AG04449 (cell line): ENCODE data around the gene TARBP2.

Source experiments
- CTCF ChIA-PET: fragments of 350-600 bp; formaldehyde crosslinking; extraction: SDS; loops from one replicate; lab custom pipeline; 2021; ENCODE audit warnings: antibody characterized with exemption; lab: Yijun Ruan, JAX
- POLR2A ChIA-PET: fragments of 400-600, 350-600 bp; formaldehyde crosslinking; extraction: SDS; loops from one replicate; lab custom pipeline; 2020; ENCODE audit warnings: antibody characterized with exemption, inconsistent platforms; lab: Yijun Ruan, JAX
- DNase-seq: peaks from one replicate; pipeline ENCODE4 v3.0.0-alpha.2; 2010; ENCODE audit warnings: low read depth, low spot score
- H3K4me3 ChIP-seq: 2 replicates; pipeline ENCODE4 v1.5.1; 2011; ENCODE audit warnings: low read depth, mild to moderate bottlenecking, control low read depth, low read length
- TF ChIP-seq, protein P1 (sequence below): IDR thresholded peaks from one replicate; pipeline ENCODE4 v1.5.1; 2011; ENCODE audit warnings: mild to moderate bottlenecking, moderate library complexity, low read length, control low read depth, inconsistent platforms; ENCODE audit not compliant: insufficient read depth; ENCODE audit errors: missing control alignments

Gene TARBP2

DNA sequence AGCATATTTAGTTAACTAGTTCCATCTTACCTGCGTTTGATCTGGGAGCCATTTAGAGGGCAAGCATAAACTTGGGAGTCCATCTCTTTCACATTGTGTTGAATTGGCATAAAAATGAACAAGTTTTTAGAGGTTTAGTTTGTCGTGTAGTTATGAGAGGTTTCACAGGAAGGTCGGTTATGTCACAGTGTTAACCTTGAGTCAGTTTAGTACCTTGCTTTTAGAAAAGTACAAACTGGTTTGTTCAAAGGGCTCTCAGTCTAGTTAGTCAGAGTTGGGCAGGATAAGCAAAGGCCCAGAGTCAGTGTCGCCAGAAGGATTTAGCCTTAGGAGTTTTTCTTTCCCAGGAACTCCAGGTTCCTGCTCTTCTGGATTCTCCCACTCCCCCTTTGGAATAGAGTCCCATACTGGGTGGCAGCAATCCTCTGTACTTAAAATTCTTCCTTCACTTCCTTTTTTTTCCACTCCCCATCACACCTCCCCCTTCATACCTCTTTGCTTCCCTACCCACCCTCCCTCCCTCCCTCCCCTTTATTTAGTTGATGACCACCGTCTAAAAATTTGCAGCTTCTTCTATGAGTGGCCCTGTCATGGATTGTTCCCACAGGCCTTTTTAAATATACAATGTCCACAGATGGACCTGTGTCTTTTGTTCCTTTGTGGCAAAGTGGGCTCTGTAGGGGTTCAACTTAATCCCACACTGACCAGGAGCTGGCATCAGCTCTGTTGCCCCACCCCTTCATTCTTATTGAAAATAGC lies 37.1 kb upstream of the TARBP2 start:
- H3K4me3 ChIP-seq = no peak overlapping the region
- DNase-seq = no peak
- TF ChIP-seq, protein P1, sequence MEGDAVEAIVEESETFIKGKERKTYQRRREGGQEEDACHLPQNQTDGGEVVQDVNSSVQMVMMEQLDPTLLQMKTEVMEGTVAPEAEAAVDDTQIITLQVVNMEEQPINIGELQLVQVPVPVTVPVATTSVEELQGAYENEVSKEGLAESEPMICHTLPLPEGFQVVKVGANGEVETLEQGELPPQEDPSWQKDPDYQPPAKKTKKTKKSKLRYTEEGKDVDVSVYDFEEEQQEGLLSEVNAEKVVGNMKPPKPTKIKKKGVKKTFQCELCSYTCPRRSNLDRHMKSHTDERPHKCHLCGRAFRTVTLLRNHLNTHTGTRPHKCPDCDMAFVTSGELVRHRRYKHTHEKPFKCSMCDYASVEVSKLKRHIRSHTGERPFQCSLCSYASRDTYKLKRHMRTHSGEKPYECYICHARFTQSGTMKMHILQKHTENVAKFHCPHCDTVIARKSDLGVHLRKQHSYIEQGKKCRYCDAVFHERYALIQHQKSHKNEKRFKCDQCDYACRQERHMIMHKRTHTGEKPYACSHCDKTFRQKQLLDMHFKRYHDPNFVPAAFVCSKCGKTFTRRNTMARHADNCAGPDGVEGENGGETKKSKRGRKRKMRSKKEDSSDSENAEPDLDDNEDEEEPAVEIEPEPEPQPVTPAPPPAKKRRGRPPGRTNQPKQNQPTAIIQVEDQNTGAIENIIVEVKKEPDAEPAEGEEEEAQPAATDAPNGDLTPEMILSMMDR = no peak
- ChIA-PET POLR2A (interaction anchor here (1.3 kb wide), 2 partner anchors 10 to 18 kb away, joined by 4 read pairs; no protein-coding TSS in a partner anchor), CTCF (interaction anchor here (0.7 to 3.2 kb wide), 6 partner anchors 9 to 111 kb away, joined by 3 to 19 read pairs (median 5); no protein-coding TSS in a partner anchor)

DNA sequence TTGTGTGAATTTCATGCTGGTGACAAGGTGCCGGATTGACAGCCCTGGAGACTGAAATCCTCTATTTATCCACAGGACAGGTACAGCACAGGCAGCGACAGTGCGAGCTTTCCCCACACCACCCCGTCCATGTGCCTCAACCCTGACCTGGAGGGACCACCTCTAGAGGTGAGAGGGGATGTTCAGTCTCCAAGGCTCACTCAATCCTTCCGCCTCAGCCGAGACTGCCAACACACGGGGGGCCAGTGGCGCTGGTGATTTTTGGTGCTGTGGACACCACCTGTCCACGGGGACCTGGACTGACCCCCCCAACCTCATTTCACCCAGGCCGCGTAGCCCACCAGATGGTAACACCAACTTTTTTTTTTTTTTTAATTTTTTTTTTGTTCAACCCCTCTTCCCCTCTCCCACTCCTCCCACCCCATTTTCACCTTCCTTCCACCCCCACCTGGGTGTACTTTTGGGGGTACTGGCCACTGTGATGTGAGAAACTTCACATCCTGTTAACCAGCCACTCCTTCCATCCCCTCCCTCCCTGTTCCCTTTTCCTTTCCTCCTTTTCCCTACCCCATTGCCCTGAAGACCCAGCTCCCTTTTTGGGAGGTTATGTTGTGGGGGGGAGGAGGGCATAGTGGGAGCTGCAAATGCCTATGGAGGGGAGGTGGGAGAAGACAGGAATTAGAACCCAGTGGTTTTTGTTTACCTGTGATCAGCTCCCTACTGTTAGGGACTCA lies 36.2 kb upstream of the TARBP2 start:
- no peak for DNase-seq
- TF ChIP-seq, protein P1 = no peak
- CTCF ChIA-PET = interaction anchor here (0.9 to 3.2 kb wide), 8 partner anchors 10 to 112 kb away, joined by 3 to 19 read pairs (median 5); no protein-coding TSS in a partner anchor
- H3K4me3 ChIP-seq = no peak overlapping the region
- POLR2A ChIA-PET = interaction anchor here (1.3 kb wide), 2 partner anchors 11 to 17 kb away, joined by 4 read pairs; no protein-coding TSS in a partner anchor

GRCh38 chr12:53465679-53466078 lies 35.4 kb upstream of the TARBP2 start:
- TF ChIP-seq, protein P1 = no peak
- H3K4me3 ChIP-seq = no peak overlapping the region
- CTCF ChIA-PET = interaction anchor here (0.8 to 3.2 kb wide), 5 partner anchors 10 to 113 kb away, joined by 3 to 19 read pairs (median 4); no protein-coding TSS in a partner anchor
- no peak for DNase-seq
- POLR2A ChIA-PET = no interaction called here

DNA sequence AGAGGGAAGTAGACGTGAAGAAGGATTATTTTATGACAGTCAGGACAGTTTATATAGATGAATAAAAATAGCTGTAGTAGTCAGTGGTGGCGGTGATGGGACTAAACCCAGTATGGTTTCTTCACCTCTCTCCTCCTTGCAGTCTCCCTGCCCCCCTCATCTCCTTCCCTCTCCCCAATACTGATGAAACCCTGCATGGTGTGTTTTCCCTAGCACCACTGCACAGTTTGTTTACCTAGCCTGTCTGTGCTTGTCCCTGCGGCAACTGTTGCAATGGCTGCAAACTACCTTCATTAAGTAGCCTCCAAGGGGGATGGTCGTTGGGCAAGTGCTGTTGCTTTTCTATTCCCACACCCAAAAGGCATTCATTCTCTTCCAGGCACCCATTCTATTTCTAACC lies 34.4 kb upstream of the TARBP2 start:
- TF ChIP-seq, protein P1 = no peak
- DNase-seq = no peak
- ChIA-PET POLR2A (no interaction called here), CTCF (interaction anchor here (0.6 to 3.2 kb wide), 3 partner anchors 10 to 114 kb away, joined by 3 to 19 read pairs (median 11); no protein-coding TSS in a partner anchor)
- no peak overlapping the region for H3K4me3 ChIP-seq

GRCh38 chr12:53467082-53467481 lies 34.0 kb upstream of the TARBP2 start:
- TF ChIP-seq, protein P1 = no peak
- ChIA-PET POLR2A (no interaction called here), CTCF (interaction anchor here (0.6 to 3.2 kb wide), 3 partner anchors 10 to 115 kb away, joined by 3 to 19 read pairs (median 11); no protein-coding TSS in a partner anchor)
- no peak for DNase-seq
- H3K4me3 ChIP-seq = no peak overlapping the region
